Measurements from ENCODE around the gene C1orf216.

DNA sequence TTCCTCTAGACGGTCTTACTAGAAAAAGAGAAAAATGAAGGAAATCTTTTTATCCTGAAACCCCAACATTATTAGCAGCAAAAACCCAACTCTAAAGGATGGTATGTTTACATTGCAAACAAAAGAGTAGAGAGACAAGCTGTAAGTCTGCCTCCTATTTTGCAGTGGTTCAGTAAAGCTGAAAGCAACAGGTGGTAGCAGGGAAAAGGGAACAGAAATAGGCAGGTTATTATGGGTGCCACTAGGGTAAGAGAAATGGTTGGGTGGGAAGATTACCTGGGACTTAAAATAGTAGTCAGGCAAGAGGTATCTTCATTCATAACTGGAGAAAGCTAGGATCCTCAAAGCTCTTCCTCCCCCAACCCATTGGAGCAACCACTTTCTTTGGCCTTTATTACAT lies 37.4 kb upstream of the C1orf216 start:
- TF ChIP-seq, protein P1, sequence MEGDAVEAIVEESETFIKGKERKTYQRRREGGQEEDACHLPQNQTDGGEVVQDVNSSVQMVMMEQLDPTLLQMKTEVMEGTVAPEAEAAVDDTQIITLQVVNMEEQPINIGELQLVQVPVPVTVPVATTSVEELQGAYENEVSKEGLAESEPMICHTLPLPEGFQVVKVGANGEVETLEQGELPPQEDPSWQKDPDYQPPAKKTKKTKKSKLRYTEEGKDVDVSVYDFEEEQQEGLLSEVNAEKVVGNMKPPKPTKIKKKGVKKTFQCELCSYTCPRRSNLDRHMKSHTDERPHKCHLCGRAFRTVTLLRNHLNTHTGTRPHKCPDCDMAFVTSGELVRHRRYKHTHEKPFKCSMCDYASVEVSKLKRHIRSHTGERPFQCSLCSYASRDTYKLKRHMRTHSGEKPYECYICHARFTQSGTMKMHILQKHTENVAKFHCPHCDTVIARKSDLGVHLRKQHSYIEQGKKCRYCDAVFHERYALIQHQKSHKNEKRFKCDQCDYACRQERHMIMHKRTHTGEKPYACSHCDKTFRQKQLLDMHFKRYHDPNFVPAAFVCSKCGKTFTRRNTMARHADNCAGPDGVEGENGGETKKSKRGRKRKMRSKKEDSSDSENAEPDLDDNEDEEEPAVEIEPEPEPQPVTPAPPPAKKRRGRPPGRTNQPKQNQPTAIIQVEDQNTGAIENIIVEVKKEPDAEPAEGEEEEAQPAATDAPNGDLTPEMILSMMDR (conservative IDR thresholded peaks at IDR 0.05 in 1 of 2, IDR thresholded peaks at IDR 0.05 in 1 of 2; ENCODE audit: low read depth in 1 of 2, low read length in 2 of 2), result no peak
- TF ChIP-seq EZH2 (IDR thresholded peaks at IDR 0.05; ENCODE audit: low read length, missing control alignments), result no peak
